Osteoblast (primary cell): ENCODE measurements around the gene FBLN1. TPM values are rescaled to one million over a fixed set of nuclear protein-coding genes. Genes with fewer than 3 reads are reported as not detected.

Experiments used
- DNase-seq: peaks from one replicate; pipeline ENCODE4 v3.0.0; 2011; ENCODE audit warnings: low spot score, mixed read lengths; ENCODE audit not compliant: insufficient read length; ENCODE audit errors: missing footprints
- H2AFZ ChIP-seq: 2 replicates; pipeline ENCODE4 v1.6.0; 2011; ENCODE audit warnings: mild to moderate bottlenecking, low read length
- H3K27ac ChIP-seq: 2 replicates; pipeline ENCODE4 v1.5.1; 2011; ENCODE audit warnings: mild to moderate bottlenecking, low read depth, low read length, moderate library complexity
- H3K27me3 ChIP-seq: 2 replicates; pipeline ENCODE4 v1.6.0; 2012; ENCODE audit warnings: mild to moderate bottlenecking, control low read depth, inconsistent platforms, low read length, moderate library complexity; ENCODE audit not compliant: insufficient read depth
- H3K36me3 ChIP-seq: 2 replicates; pipeline ENCODE4 v1.5.1; 2011; ENCODE audit warnings: mild to moderate bottlenecking, low read length, control low read depth, moderate library complexity; ENCODE audit not compliant: insufficient read depth
- H3K4me1 ChIP-seq: 2 replicates; pipeline ENCODE4 v1.5.1; 2011; ENCODE audit warnings: mild to moderate bottlenecking, low read length, control low read depth, moderate library complexity; ENCODE audit not compliant: insufficient read depth
- H3K4me2 ChIP-seq: 2 replicates; pipeline ENCODE4 v1.6.0; 2011; ENCODE audit warnings: mild to moderate bottlenecking, low read length; ENCODE audit not compliant: insufficient read depth
- H3K4me3 ChIP-seq: fragments of 200-600 bp; sonication (generic); 3 replicates; pipeline ENCODE4 v1.5.1; 2012; ENCODE audit warnings: mild to moderate bottlenecking, low read length, inconsistent platforms; ENCODE audit not compliant: insufficient read depth
- H3K79me2 ChIP-seq: 2 replicates; pipeline ENCODE4 v1.6.0; 2012; ENCODE audit warnings: mild to moderate bottlenecking, low read length, control low read depth, inconsistent platforms; ENCODE audit not compliant: insufficient read depth
- H3K9me3 ChIP-seq: 2 replicates; pipeline ENCODE4 v1.5.1; 2011; ENCODE audit warnings: low read depth, low read length, control low read depth
- H4K20me1 ChIP-seq: 2 replicates; pipeline ENCODE4 v1.6.0; 2012; ENCODE audit warnings: mild to moderate bottlenecking, low read length, control low read depth; ENCODE audit not compliant: insufficient read depth
- total RNA-seq: library from RNA; depleted of rRNA; stranded (reverse); fragments of >200 nt; gene quantifications from 2 replicates; pipeline ENCODE4 v1.2.3, GENCODE V29; 2012
- TF ChIP-seq, protein P1 (sequence below): IDR thresholded peaks from 2 replicates; pipeline ENCODE4 v1.5.1; 2011; ENCODE audit warnings: mild to moderate bottlenecking, low read depth, low read length, moderate library complexity; ENCODE audit errors: extremely low read depth

FBLN1 gene
- total RNA-seq, 1 donor, result 88.3 TPM

DNA sequence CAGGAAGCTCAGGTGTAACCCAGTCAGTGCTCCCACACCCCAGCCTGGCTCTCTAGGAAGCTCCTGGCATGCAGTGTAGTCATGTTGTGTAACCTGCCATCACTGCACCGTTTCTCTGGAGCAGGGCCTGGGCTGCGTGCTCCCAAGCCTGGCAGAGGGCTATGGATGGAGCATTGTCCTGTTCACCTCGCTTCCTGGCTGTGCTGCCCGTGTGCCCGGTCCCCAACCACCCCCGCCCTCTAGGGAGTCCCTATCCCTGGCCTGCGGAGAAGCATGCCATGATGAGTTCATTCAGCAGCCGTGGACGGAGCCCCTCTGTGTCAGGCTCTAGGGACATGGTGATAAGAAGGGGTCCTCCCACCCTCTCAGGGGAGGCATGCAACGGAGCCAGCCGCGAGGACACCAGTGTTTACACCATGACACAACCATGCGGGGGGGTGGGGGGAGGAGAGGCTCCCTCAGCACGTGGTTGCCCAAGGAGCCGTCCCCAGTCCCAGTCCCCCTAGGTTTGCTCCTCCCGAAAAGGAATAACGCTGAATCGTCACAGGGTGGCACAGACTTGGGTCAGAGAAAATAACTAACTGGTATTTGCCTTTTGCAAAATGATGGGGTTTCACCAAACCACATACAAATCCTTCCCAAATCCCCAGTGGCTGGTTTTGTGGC lies 73.1 kb downstream of the FBLN1 start:
- H4K20me1 ChIP-seq, result no peaks in the 10 kb centered on the region
- no peaks in the 10 kb centered on the region for H3K27me3 ChIP-seq
- no peak overlapping the region for H3K4me3 ChIP-seq
- TF ChIP-seq, protein P1, sequence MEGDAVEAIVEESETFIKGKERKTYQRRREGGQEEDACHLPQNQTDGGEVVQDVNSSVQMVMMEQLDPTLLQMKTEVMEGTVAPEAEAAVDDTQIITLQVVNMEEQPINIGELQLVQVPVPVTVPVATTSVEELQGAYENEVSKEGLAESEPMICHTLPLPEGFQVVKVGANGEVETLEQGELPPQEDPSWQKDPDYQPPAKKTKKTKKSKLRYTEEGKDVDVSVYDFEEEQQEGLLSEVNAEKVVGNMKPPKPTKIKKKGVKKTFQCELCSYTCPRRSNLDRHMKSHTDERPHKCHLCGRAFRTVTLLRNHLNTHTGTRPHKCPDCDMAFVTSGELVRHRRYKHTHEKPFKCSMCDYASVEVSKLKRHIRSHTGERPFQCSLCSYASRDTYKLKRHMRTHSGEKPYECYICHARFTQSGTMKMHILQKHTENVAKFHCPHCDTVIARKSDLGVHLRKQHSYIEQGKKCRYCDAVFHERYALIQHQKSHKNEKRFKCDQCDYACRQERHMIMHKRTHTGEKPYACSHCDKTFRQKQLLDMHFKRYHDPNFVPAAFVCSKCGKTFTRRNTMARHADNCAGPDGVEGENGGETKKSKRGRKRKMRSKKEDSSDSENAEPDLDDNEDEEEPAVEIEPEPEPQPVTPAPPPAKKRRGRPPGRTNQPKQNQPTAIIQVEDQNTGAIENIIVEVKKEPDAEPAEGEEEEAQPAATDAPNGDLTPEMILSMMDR, result no peak
- H2AFZ ChIP-seq, result no peak overlapping the region
- DNase-seq, result peak; percentile 73
- no peaks in the 10 kb centered on the region for H3K4me1 ChIP-seq
- H3K27ac ChIP-seq, result no peak overlapping the region
- H3K9me3 ChIP-seq, result no peaks in the 10 kb centered on the region
- no peak overlapping the region for H3K4me2 ChIP-seq
- no peaks in the 10 kb centered on the region for H3K36me3 ChIP-seq
- H3K79me2 ChIP-seq, result no peaks in the 10 kb centered on the region

DNA sequence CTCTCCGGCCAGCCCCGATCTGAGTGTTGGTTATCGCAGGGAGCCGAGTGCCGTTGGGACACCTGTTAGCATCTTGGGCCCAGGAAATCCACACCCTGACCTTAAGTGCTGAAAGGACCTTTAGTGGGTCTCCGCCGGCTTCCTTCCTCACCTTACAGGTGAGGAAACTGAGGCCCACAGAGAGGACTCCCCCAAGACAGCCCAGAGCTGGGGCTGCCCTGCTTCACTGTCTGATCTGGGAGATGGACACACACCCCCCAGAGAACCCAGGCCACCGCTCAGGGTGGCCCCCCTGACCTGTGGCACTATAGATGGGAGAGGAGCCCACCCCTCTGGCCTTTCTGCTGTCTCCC lies 73.6 kb downstream of the FBLN1 start:
- Histone ChIP-seq H3K79me2 (no peaks in the 10 kb centered on the region), H3K4me2 (no peak overlapping the region), H3K36me3 (no peaks in the 10 kb centered on the region), H3K27ac (no peak overlapping the region), H4K20me1 (no peaks in the 10 kb centered on the region), H3K9me3 (no peaks in the 10 kb centered on the region), H2AFZ (no peak overlapping the region), H3K4me3 (no peak overlapping the region), H3K4me1 (no peaks in the 10 kb centered on the region), H3K27me3 (no peaks in the 10 kb centered on the region)
- peak; percentile 10 for DNase-seq
- TF ChIP-seq, protein P1, result no peak

DNA sequence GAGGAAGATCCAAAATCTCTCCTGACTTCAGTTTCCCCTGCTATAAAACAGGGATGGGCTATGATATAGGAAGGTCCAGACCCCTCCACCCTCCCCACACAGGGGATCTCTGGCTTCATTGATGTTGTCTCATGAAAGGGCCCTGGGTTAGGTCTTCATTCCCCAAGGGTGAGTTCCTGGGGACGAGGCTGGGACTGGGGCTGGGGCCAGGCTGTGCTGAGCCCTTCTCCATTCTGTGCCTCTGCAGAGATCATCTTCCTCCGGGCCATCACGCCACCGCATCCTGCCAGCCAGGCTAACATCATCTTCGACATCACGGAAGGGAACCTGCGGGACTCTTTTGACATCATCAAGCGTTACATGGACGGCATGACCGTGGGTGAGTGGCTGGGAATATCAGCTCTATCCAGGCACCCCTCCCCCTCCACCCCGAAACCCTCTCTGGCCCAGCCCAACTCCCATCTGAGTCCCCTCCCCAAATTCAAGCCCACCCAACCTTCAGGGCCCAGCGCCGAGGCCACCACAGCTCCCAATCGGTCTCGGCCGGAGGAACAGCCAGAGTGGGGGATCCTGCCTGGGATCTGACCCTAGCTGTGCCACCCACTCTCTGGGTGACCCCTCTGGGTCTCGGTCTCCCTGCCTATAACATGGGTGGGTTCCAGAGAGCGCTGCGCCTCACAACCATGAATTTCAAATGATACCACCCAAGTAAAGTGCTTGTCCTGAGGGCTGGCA lies 74.2 kb downstream of the FBLN1 start:
- Histone ChIP-seq H3K4me2 (no peak overlapping the region), H3K9me3 (no peaks in the 10 kb centered on the region), H3K27me3 (no peaks in the 10 kb centered on the region), H2AFZ (no peak overlapping the region), H3K36me3 (no peaks in the 10 kb centered on the region), H3K79me2 (no peaks in the 10 kb centered on the region), H3K27ac (no peak overlapping the region), H4K20me1 (no peaks in the 10 kb centered on the region), H3K4me3 (no peak overlapping the region), H3K4me1 (no peaks in the 10 kb centered on the region)
- TF ChIP-seq, protein P1, result no peak
- DNase-seq, result peak; percentile 30

DNA sequence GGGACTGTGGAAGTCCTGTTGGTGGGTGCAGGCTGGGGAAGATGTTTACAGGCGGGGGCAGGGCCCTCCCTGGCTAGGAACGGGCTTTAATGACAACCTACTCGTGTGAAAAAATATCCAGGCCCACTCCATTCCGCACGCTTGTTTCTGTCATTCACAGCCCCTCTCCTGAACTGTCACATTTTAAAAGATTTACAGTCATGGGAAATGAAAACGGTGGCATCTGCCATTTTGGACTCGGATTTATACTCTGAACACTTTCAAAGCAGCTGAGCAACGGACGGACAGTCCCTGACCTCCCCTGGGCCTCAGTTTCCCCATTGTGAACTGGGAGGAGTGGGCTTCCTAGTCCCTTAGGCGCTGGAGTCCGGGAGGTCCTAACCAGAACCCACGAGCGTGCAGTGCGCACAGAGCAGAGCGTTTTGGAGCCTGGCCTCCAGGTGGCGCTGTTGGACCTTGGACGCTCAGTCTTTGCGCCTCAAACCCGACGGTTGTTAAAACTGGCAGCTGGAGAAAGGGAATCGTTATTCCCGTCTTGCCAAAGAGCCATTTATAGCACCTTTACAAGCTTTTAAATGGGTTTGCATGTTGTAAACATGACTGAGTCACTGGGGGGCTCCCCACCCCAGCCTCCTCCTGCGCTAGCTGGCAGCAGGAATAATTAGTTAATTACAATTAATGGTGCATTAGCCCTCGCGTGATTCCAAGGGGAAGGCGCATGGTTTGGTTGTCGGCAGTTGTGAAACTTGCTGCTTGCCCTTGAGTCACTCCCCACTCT lies 75.3 kb downstream of the FBLN1 start:
- Histone ChIP-seq H3K36me3 (no peaks in the 10 kb centered on the region), H3K4me2 (peak overlapping the region; percentile 38), H3K27ac (no peak overlapping the region), H3K4me1 (no peaks in the 10 kb centered on the region), H3K27me3 (no peaks in the 10 kb centered on the region), H3K4me3 (no peak overlapping the region), H3K9me3 (no peaks in the 10 kb centered on the region), H4K20me1 (no peaks in the 10 kb centered on the region), H2AFZ (no peak overlapping the region), H3K79me2 (no peaks in the 10 kb centered on the region)
- TF ChIP-seq, protein P1, result peak; percentile 93
- peak; percentile 96 for DNase-seq
